ENCODE results near the gene TECPR2. TPM values are rescaled to one million over a fixed set of nuclear protein-coding genes. Genes with fewer than 3 reads are reported as not detected.

TECPR2 gene
- total and polyA plus RNA-seq, 2 of the 13 experiments (the other 11 are each of a cell fraction or from before 2014, with no cell fraction given) = 3.5 to 5.7 TPM

DNA sequence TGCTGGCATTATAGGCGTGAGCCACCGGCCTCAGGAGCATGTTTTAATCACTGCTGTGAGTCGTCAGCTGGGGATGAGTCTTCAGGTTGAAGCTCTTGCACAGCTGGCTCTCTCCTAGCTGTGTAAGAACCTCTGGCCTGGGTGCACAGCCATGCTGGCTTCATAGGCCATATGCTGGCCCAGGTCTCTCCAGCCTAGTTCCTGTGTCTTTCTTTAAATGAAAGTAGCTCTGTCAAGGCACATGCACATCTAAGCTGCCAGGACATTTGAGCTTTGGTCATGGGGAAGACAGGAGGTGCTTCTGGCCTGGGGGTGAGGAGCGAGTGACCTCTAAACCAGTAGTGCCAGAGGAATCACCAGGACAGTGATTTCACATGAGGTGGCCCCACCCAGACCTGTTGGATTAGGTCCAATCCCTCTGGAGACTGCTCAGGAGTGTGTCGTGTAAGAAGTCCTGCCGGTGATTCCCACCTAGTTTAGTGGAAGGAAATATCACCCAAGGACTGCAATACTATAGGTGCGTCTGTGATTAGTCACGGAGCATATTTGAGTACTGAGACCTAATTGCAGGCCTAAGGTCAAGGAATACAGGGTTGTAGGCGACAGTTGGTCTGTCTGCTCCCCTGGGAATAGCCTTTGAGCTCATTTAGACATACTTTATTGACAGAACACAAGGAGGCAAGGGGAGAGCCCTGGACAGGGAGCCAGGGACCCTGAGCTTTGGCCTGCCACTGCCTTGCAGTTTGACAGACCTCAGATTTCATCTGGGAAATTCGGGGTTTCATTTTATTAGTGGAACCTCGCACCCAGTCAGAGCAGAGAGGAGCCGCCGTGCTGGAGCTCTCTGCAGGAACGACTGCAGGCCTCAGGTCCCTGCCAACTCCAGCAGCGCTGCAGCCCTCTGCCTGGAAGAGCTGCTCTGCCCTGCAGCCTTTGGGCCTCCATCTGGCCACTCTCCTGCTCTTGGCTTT lies 79.8 kb downstream of the TECPR2 start (continued):
- TF ChIP-seq NPAS2 (CRISPR knock-in tag; IDR thresholded peaks at IDR 0.05; ENCODE audit: borderline replicate concordance) (no peak), PHF21A (CRISPR knock-in tag; IDR thresholded peaks at IDR 0.05) (peak; percentile 58; the same call in 1 of the 2 replicates), PHF20 (CRISPR knock-in tag; IDR thresholded peaks at IDR 0.05) (no peak), NFRKB (IDR thresholded peaks at IDR 0.05) (no peak), ZNF224 (CRISPR knock-in tag; IDR thresholded peaks at IDR 0.05) (no peak), ZNF232 (CRISPR knock-in tag; IDR thresholded peaks at IDR 0.05; ENCODE audit: borderline replicate concordance) (no peak; the same call in 1 of the 2 replicates), GATAD2A (CRISPR knock-in tag; IDR thresholded peaks at IDR 0.05) (peak; percentile 26; the same call in 1 of the 2 replicates), ARNTL (CRISPR knock-in tag; IDR thresholded peaks at IDR 0.05) (no peak), ZBTB8A (CRISPR knock-in tag; IDR thresholded peaks at IDR 0.05; ENCODE audit: borderline replicate concordance, low read depth) (no peak), NR2F6 (IDR thresholded peaks at IDR 0.05) (peak; percentile 79), NR2F6 (CRISPR knock-in tag; IDR thresholded peaks at IDR 0.05) (peak; percentile 53), ZNF333 (CRISPR knock-in tag; IDR thresholded peaks at IDR 0.05; ENCODE audit: borderline replicate concordance) (no peak), ZNF788 (CRISPR knock-in tag; IDR thresholded peaks at IDR 0.05; ENCODE audit: borderline replicate concordance) (no peak), IRF2 (CRISPR knock-in tag; IDR thresholded peaks at IDR 0.05) (no peak; the same call in 1 of the 2 replicates)
- TF ChIP-seq, protein P1, sequence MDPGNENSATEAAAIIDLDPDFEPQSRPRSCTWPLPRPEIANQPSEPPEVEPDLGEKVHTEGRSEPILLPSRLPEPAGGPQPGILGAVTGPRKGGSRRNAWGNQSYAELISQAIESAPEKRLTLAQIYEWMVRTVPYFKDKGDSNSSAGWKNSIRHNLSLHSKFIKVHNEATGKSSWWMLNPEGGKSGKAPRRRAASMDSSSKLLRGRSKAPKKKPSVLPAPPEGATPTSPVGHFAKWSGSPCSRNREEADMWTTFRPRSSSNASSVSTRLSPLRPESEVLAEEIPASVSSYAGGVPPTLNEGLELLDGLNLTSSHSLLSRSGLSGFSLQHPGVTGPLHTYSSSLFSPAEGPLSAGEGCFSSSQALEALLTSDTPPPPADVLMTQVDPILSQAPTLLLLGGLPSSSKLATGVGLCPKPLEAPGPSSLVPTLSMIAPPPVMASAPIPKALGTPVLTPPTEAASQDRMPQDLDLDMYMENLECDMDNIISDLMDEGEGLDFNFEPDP (CRISPR knock-in tag; conservative IDR thresholded peaks at IDR 0.05) = no peak
- TF ChIP-seq, protein P2, sequence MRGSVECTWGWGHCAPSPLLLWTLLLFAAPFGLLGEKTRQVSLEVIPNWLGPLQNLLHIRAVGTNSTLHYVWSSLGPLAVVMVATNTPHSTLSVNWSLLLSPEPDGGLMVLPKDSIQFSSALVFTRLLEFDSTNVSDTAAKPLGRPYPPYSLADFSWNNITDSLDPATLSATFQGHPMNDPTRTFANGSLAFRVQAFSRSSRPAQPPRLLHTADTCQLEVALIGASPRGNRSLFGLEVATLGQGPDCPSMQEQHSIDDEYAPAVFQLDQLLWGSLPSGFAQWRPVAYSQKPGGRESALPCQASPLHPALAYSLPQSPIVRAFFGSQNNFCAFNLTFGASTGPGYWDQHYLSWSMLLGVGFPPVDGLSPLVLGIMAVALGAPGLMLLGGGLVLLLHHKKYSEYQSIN (CRISPR knock-in tag; IDR thresholded peaks at IDR 0.05; ENCODE audit: borderline replicate concordance) = no peak
- TF ChIP-seq, protein P3, sequence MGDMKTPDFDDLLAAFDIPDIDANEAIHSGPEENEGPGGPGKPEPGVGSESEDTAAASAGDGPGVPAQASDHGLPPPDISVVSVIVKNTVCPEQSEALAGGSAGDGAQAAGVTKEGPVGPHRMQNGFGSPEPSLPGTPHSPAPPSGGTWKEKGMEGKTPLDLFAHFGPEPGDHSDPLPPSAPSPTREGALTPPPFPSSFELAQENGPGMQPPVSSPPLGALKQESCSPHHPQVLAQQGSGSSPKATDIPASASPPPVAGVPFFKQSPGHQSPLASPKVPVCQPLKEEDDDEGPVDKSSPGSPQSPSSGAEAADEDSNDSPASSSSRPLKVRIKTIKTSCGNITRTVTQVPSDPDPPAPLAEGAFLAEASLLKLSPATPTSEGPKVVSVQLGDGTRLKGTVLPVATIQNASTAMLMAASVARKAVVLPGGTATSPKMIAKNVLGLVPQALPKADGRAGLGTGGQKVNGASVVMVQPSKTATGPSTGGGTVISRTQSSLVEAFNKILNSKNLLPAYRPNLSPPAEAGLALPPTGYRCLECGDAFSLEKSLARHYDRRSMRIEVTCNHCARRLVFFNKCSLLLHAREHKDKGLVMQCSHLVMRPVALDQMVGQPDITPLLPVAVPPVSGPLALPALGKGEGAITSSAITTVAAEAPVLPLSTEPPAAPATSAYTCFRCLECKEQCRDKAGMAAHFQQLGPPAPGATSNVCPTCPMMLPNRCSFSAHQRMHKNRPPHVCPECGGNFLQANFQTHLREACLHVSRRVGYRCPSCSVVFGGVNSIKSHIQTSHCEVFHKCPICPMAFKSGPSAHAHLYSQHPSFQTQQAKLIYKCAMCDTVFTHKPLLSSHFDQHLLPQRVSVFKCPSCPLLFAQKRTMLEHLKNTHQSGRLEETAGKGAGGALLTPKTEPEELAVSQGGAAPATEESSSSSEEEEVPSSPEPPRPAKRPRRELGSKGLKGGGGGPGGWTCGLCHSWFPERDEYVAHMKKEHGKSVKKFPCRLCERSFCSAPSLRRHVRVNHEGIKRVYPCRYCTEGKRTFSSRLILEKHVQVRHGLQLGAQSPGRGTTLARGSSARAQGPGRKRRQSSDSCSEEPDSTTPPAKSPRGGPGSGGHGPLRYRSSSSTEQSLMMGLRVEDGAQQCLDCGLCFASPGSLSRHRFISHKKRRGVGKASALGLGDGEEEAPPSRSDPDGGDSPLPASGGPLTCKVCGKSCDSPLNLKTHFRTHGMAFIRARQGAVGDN (CRISPR knock-in tag; IDR thresholded peaks at IDR 0.05) = peak; percentile 65
- TF ChIP-seq, protein P4, sequence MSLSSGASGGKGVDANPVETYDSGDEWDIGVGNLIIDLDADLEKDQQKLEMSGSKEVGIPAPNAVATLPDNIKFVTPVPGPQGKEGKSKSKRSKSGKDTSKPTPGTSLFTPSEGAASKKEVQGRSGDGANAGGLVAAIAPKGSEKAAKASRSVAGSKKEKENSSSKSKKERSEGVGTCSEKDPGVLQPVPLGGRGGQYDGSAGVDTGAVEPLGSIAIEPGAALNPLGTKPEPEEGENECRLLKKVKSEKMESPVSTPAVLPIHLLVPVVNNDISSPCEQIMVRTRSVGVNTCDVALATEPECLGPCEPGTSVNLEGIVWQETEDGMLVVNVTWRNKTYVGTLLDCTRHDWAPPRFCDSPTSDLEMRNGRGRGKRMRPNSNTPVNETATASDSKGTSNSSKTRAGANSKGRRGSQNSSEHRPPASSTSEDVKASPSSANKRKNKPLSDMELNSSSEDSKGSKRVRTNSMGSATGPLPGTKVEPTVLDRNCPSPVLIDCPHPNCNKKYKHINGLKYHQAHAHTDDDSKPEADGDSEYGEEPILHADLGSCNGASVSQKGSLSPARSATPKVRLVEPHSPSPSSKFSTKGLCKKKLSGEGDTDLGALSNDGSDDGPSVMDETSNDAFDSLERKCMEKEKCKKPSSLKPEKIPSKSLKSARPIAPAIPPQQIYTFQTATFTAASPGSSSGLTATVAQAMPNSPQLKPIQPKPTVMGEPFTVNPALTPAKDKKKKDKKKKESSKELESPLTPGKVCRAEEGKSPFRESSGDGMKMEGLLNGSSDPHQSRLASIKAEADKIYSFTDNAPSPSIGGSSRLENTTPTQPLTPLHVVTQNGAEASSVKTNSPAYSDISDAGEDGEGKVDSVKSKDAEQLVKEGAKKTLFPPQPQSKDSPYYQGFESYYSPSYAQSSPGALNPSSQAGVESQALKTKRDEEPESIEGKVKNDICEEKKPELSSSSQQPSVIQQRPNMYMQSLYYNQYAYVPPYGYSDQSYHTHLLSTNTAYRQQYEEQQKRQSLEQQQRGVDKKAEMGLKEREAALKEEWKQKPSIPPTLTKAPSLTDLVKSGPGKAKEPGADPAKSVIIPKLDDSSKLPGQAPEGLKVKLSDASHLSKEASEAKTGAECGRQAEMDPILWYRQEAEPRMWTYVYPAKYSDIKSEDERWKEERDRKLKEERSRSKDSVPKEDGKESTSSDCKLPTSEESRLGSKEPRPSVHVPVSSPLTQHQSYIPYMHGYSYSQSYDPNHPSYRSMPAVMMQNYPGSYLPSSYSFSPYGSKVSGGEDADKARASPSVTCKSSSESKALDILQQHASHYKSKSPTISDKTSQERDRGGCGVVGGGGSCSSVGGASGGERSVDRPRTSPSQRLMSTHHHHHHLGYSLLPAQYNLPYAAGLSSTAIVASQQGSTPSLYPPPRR (CRISPR knock-in tag; IDR thresholded peaks at IDR 0.05; ENCODE audit: borderline replicate concordance) = 0 out of 2 replicates have a peak, but pooled peaks have one; percentile 65
